A549 (cell line): ENCODE results near the gene GPR146. TPM values are rescaled to one million over a fixed set of nuclear protein-coding genes. Genes with fewer than 3 reads are reported as not detected.

ENCODE experiments used
- ATAC-seq, 2 experiments: fragments of 200-7000 bp in 1 of 2; fragments of >200 bp in 1 of 2; cut with Nextera tagmentation in 1 of 2; cut with Tn5 transposase in 1 of 2; 3 replicates each; pipeline versions ENCODE4 v1.8.0 to v1.9.1; 2018 to 2020; ENCODE audit warnings: mild to moderate bottlenecking in 1 of 2, moderate library complexity in 1 of 2
- CTCF ChIA-PET: fragments of 300-600 bp; sonication (Branson Sonifier 250); formaldehyde crosslinking; extraction: SDS; loops from one replicate; lab custom pipeline; 2021; ENCODE audit warnings: antibody characterized with exemption, inconsistent platforms; lab: Yijun Ruan, JAX
- POLR2A ChIA-PET: fragments of 350-600 bp; formaldehyde crosslinking; extraction: SDS; loops from one replicate; lab custom pipeline; 2021; ENCODE audit warnings: antibody characterized with exemption, inconsistent platforms; lab: Yijun Ruan, JAX
- DNase-seq, 2 experiments: peaks; one replicate each; pipeline versions ENCODE4 v3.0.0 to v3.0.0-alpha.2; 2011 to 2016; ENCODE audit warnings: low read depth in 1 of 2, low spot score in 1 of 2
- FAIRE-seq: peaks from 2 replicates; lab custom pipeline; 2011; peaks lifted over from hg19 to GRCh38; lab: Jason Lieb, UNC
- H3K27ac ChIP-seq, 2 experiments: fragments of >200 bp; sonication (Bioruptor Twin); formaldehyde crosslinking; 3 replicates each; pipeline ENCODE4 v1.5.1; 2016 to 2017
- H3K4me1 ChIP-seq: fragments of >200 bp; sonication (Bioruptor Twin); formaldehyde crosslinking; 3 replicates; pipeline ENCODE4 v1.6.1; 2016
- H3K4me2 ChIP-seq: fragments of >200 bp; sonication (Bioruptor Twin); formaldehyde crosslinking; 3 replicates; pipeline ENCODE4 v1.6.1; 2016
- H3K4me3 ChIP-seq: fragments of >200 bp; sonication (Bioruptor Twin); formaldehyde crosslinking; 3 replicates; pipeline ENCODE4 v1.5.1; 2016
- H3K9me3 ChIP-seq: fragments of >200 bp; sonication (Bioruptor Twin); formaldehyde crosslinking; 3 replicates; pipeline ENCODE4 v1.6.1; 2016
- BHLHE40 ChIP-seq: IDR thresholded peaks from 2 replicates; pipeline ENCODE4 v1.6.1; 2012; ENCODE audit warnings: low read depth, low read length, inconsistent platforms
- CEBPB ChIP-seq, 2 experiments: fragments of >200 bp in 1 of 2; sonication (Bioruptor Twin) in 1 of 2; formaldehyde crosslinking in 1 of 2; IDR thresholded peaks; 2 replicates each; pipeline ENCODE4 v1.6.1; 2012 to 2016
- EHMT2 ChIP-seq: fragments of 200-600 bp; sonication (generic); IDR thresholded peaks from 2 replicates; pipeline ENCODE4 v1.6.1; 2016; ENCODE audit warnings: antibody characterized with exemption, low read depth, mild to moderate bottlenecking, moderate library complexity
- FOSB ChIP-seq: fragments of 250-450 bp; sonication (Bioruptor Pico); IDR thresholded peaks from 2 replicates; pipeline ENCODE4 v1.5.0; 2020; ENCODE audit warnings: mild to moderate bottlenecking, moderate library complexity
- FOXS1 ChIP-seq: fragments of 250-450 bp; sonication (Bioruptor Pico); IDR thresholded peaks from 2 replicates; pipeline ENCODE4 v1.5.0; 2020; ENCODE audit warnings: mild to moderate bottlenecking, moderate library complexity
- GATA3 ChIP-seq: IDR thresholded peaks from 2 replicates; pipeline ENCODE4 v1.6.1; 2012; ENCODE audit warnings: borderline replicate concordance
- HDAC2 ChIP-seq: fragments of 200-600 bp; sonication (generic); IDR thresholded peaks from 2 replicates; pipeline ENCODE4 v1.6.1; 2016
- HEYL ChIP-seq: fragments of 250-450 bp; sonication (Bioruptor Pico); IDR thresholded peaks from 2 replicates; pipeline ENCODE4 v1.8.0; 2021; ENCODE audit warnings: mild to moderate bottlenecking, moderate library complexity
- HOXB13 ChIP-seq: fragments of 250-450 bp; sonication (Bioruptor Pico); IDR thresholded peaks from 2 replicates; pipeline ENCODE4 v1.5.0; 2020; ENCODE audit warnings: low read depth, mild to moderate bottlenecking, moderate library complexity
- HOXB5 ChIP-seq: fragments of 250-450 bp; sonication (Bioruptor Pico); IDR thresholded peaks from 2 replicates; pipeline ENCODE4 v1.5.0; 2020; ENCODE audit warnings: mild to moderate bottlenecking, moderate library complexity
- JUN ChIP-seq, 2 experiments: fragments of >200 bp; sonication (Bioruptor Twin); formaldehyde crosslinking; IDR thresholded peaks; 2 replicates in 1 of 2; 3 replicates in 1 of 2; pipeline ENCODE4 v1.6.1; 2016 to 2017
- JUNB ChIP-seq: fragments of >200 bp; sonication (Bioruptor Twin); formaldehyde crosslinking; IDR thresholded peaks from 2 replicates; pipeline ENCODE4 v1.6.1; 2016
- KDM1A ChIP-seq: fragments of 200-600 bp; sonication (generic); IDR thresholded peaks from 2 replicates; pipeline ENCODE4 v1.6.1; 2016; ENCODE audit warnings: low read depth, mild to moderate bottlenecking
- KDM5A ChIP-seq: fragments of 200-600 bp; sonication (generic); IDR thresholded peaks from 2 replicates; pipeline ENCODE4 v1.6.1; 2016; ENCODE audit warnings: antibody characterized with exemption, mild to moderate bottlenecking
- MAFK ChIP-seq: fragments of 450-650 bp; IDR thresholded peaks from 2 replicates; pipeline ENCODE4 v1.6.1; 2014; ENCODE audit not compliant: partially characterized antibody
- NFE2L2 ChIP-seq: fragments of 150-350 bp; conservative IDR thresholded peaks from 2 replicates; pipeline ENCODE4 v1.6.1; 2014; ENCODE audit warnings: low read length
- NPAS2 ChIP-seq: fragments of 250-450 bp; sonication (Bioruptor Pico); IDR thresholded peaks from 2 replicates; pipeline ENCODE4 v1.8.0; 2022; ENCODE audit warnings: mild to moderate bottlenecking, moderate library complexity, borderline replicate concordance
- PHF8 ChIP-seq: fragments of 200-600 bp; sonication (generic); IDR thresholded peaks from 2 replicates; pipeline ENCODE4 v1.6.1; 2016; ENCODE audit warnings: low read depth, mild to moderate bottlenecking, antibody characterized with exemption, moderate library complexity, borderline replicate concordance
- POLR2A ChIP-seq: IDR thresholded peaks from 2 replicates; pipeline ENCODE4 v1.6.1; 2012; ENCODE audit warnings: mild to moderate bottlenecking, low read length
- POLR2AphosphoS2 ChIP-seq: conservative IDR thresholded peaks from 2 replicates; pipeline ENCODE4 v1.6.1; 2012; ENCODE audit warnings: low read length, improper control_type of control experiment, inconsistent platforms
- RAD21 ChIP-seq, 2 experiments: fragments of >200 bp in 1 of 2; sonication (Bioruptor Twin) in 1 of 2; formaldehyde crosslinking in 1 of 2; IDR thresholded peaks in 1 of 2; conservative IDR thresholded peaks in 1 of 2; 2 replicates in 1 of 2; 3 replicates in 1 of 2; pipeline ENCODE4 v1.6.1; 2012 to 2018; ENCODE audit warnings: inconsistent platforms in 1 of 2
- RCOR1 ChIP-seq: fragments of 150-350 bp; IDR thresholded peaks from 2 replicates; pipeline ENCODE4 v1.6.1; 2014; ENCODE audit warnings: antibody characterized with exemption, low read length, low read depth
- REST ChIP-seq: fragments of 200-600 bp; sonication (generic); IDR thresholded peaks from 2 replicates; pipeline ENCODE4 v1.6.1; 2016; ENCODE audit warnings: antibody characterized with exemption, mild to moderate bottlenecking, moderate library complexity
- RFX5 ChIP-seq: fragments of 450-650 bp; IDR thresholded peaks from 2 replicates; pipeline ENCODE4 v1.7.1; 2014; ENCODE audit warnings: antibody characterized with exemption, mild to moderate bottlenecking, moderate library complexity
- SMC3 ChIP-seq: fragments of >200 bp; sonication (Bioruptor Twin); formaldehyde crosslinking; IDR thresholded peaks from 3 replicates; pipeline ENCODE4 v1.6.1; 2018; ENCODE audit warnings: inconsistent platforms
- SREBF2 ChIP-seq: fragments of 450-650 bp; IDR thresholded peaks from 2 replicates; pipeline ENCODE4 v1.6.1; 2014; ENCODE audit warnings: mild to moderate bottlenecking, moderate library complexity
- TP53 ChIP-seq: fragments of 250-450 bp; sonication (Bioruptor Pico); IDR thresholded peaks from 2 replicates; pipeline ENCODE4 v1.5.0; 2021; ENCODE audit warnings: mild to moderate bottlenecking, moderate library complexity
- ZFP36 ChIP-seq: fragments of 450-650 bp; IDR thresholded peaks from 2 replicates; pipeline ENCODE4 v1.6.1; 2014; ENCODE audit warnings: borderline replicate concordance; ENCODE audit not compliant: partially characterized antibody
- WGBS: methylation state at CpG from one replicate; pipeline ENCODE4 v1.1.6; 2017; ENCODE audit errors: missing lambda C conversion rate; 5-methylcytosine and 5-hydroxymethylcytosine counted together
- polyA plus RNA-seq, 4 experiments: library from polyadenylated mRNA; depleted of rRNA in 3 of 4; stranded (reverse); fragments of >200 nt; fragmentation: RNase III in 1 of 4; extraction: RNeasy Plus Mini Kit Qiagen cat#74134 plus additional on column Dnase treatment in 1 of 4; gene quantifications; 2 replicates in 3 of 4; 3 replicates in 1 of 4; pipeline ENCODE4 v1.2.3, GENCODE V29; 2011 to 2017
- TF ChIP-seq, protein P1 (sequence below): fragments of 250-450 bp; sonication (Bioruptor Pico); IDR thresholded peaks from 2 replicates; pipeline ENCODE4 v1.5.0; 2020; ENCODE audit warnings: low read depth, mild to moderate bottlenecking, moderate library complexity
- TF ChIP-seq, protein P2 (sequence below): fragments of >200 bp; sonication (Bioruptor Twin); formaldehyde crosslinking; IDR thresholded peaks from 3 replicates; pipeline ENCODE4 v1.6.1; 2016

GPR146 gene
- polyA plus RNA-seq, 2 of the 4 experiments (the other 2 are of a cell fraction) = 0.50 to 0.75 TPM

- POLR2A ChIA-PET = no interaction called here
- Histone ChIP-seq H3K4me3 (no peak overlapping the region), H3K27ac (no peak overlapping the region)
- TF ChIP-seq ZFP36 (no peak), RFX5 (no peak), GATA3 (no peak), NFE2L2 (no peak), HDAC2 (no peak), KDM1A (no peak), RCOR1 (no peak), FOXS1 (no peak), KDM5A (no peak), FOSB (no peak), HOXB5 (no peak), SREBF2 (no peak), HOXB13 (no peak), POLR2A (no peak), CEBPB (IDR thresholded peaks at IDR 0.05) (no peak), NPAS2 (no peak), RAD21 (conservative IDR thresholded peaks at IDR 0.05 in 1 of 2, IDR thresholded peaks at IDR 0.05 in 1 of 2) (no peak), TP53 (CRISPR knock-in tag) (no peak), MAFK (no peak)
- TF ChIP-seq, all 56 proteins: peak for 0
- Histone ChIP-seq H3K4me2 (no peak overlapping the region), H3K9me3 (no peaks in the 10 kb centered on the region), H3K4me1 (no peaks in the 10 kb centered on the region)
- CTCF ChIA-PET = interaction anchor here (0.9 to 8.9 kb wide), 6 partner anchors 8 to 105 kb away, joined by 3 to 74 read pairs (median 8); partner anchors contain the start of gene GPER1
- 96% methylated on average over 9 of the region's 11 CpGs for WGBS
- FAIRE-seq (no peak), ATAC-seq (no peak), DNase-seq (no peak)
Observed at GRCh38 chr7:1078519-1078918, 34.2 kb downstream of the GPR146 start.

GRCh38 chr7:1078985-1079384, 34.6 kb downstream of the GPR146 start:
- H3K4me2 ChIP-seq = no peak overlapping the region
- POLR2A ChIA-PET = no interaction called here
- no peak overlapping the region for H3K27ac ChIP-seq
- H3K4me3 ChIP-seq = no peak overlapping the region
- CTCF ChIA-PET = interaction anchor here (0.9 to 8.9 kb wide), 5 partner anchors 9 to 104 kb away, joined by 3 to 74 read pairs (median 5); partner anchors contain the start of gene GPER1
- DNase-seq = no peak
- ATAC-seq = no peak
- no peaks in the 10 kb centered on the region for H3K9me3 ChIP-seq
- no peak for FAIRE-seq
- no peak for TF ChIP-seq JUNB
- no peak for TF ChIP-seq RAD21 (conservative IDR thresholded peaks at IDR 0.05 in 1 of 2, IDR thresholded peaks at IDR 0.05 in 1 of 2)
- TF ChIP-seq KDM5A = no peak
- TF ChIP-seq NPAS2 = no peak
- TF ChIP-seq EHMT2 = no peak
- TF ChIP-seq JUN (IDR thresholded peaks at IDR 0.05) = no peak
- TF ChIP-seq GATA3 = no peak
- TF ChIP-seq PHF8 = no peak
- TF ChIP-seq REST = no peak
- no peak for TF ChIP-seq FOXS1
- TF ChIP-seq RCOR1 = no peak
- TF ChIP-seq HDAC2 = no peak
- no peak for TF ChIP-seq SMC3
- TF ChIP-seq ZFP36 = no peak
- no peak for TF ChIP-seq MAFK
- no peak for TF ChIP-seq POLR2AphosphoS2
- TF ChIP-seq, protein P1, sequence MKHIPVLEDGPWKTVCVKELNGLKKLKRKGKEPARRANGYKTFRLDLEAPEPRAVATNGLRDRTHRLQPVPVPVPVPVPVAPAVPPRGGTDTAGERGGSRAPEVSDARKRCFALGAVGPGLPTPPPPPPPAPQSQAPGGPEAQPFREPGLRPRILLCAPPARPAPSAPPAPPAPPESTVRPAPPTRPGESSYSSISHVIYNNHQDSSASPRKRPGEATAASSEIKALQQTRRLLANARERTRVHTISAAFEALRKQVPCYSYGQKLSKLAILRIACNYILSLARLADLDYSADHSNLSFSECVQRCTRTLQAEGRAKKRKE (CRISPR knock-in tag) = no peak
- TF ChIP-seq HEYL = no peak
- TF ChIP-seq BHLHE40 = no peak
- TF ChIP-seq, protein P2, sequence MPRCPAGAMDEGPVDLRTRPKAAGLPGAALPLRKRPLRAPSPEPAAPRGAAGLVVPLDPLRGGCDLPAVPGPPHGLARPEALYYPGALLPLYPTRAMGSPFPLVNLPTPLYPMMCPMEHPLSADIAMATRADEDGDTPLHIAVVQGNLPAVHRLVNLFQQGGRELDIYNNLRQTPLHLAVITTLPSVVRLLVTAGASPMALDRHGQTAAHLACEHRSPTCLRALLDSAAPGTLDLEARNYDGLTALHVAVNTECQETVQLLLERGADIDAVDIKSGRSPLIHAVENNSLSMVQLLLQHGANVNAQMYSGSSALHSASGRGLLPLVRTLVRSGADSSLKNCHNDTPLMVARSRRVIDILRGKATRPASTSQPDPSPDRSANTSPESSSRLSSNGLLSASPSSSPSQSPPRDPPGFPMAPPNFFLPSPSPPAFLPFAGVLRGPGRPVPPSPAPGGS = no peak
- H3K4me1 ChIP-seq = no peaks in the 10 kb centered on the region
- 88% methylated on average over 11 of the region's 15 CpGs for WGBS
